ENCODE measurements around the gene EIF5AL1.
"Not testable (repeated sequence)": the region's sequence is repeated elsewhere in the genome, so short reads cannot be mapped to it uniquely, and the experiment has no call there.

DNA sequence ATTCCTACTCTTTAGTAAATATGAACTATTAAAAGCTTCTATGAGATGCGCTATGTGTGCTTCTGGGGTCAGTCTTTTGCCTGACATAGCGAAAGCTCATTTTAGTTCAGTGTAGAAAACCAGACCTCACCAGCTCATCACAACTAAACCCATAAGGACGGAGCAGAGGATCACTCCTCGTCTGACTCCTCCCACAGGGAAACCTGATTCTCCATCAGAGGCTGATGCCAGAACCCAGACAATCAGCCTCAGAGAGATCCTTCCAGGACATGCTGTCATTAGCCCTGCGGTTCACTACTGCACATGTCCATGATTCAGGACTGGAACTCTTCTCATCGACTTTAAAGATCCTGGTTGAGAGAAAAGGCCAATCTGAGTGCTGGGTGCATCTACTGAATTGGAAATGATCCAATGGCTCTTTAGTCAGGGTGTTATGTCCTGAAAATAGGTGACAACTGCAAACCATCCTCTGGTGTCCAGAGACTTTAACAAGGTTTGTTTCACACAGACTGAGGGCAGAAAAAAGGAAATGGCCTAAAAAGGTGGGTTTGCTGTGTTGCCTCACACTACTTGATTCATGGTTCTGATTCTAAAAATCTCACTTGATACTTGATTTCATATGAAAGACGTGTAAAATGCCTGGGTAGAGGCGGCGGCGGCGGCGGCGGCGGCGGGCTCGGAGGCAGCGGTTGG lies at the start of gene EIF5AL1:
- TF ChIP-seq, protein P1, sequence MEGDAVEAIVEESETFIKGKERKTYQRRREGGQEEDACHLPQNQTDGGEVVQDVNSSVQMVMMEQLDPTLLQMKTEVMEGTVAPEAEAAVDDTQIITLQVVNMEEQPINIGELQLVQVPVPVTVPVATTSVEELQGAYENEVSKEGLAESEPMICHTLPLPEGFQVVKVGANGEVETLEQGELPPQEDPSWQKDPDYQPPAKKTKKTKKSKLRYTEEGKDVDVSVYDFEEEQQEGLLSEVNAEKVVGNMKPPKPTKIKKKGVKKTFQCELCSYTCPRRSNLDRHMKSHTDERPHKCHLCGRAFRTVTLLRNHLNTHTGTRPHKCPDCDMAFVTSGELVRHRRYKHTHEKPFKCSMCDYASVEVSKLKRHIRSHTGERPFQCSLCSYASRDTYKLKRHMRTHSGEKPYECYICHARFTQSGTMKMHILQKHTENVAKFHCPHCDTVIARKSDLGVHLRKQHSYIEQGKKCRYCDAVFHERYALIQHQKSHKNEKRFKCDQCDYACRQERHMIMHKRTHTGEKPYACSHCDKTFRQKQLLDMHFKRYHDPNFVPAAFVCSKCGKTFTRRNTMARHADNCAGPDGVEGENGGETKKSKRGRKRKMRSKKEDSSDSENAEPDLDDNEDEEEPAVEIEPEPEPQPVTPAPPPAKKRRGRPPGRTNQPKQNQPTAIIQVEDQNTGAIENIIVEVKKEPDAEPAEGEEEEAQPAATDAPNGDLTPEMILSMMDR (IDR thresholded peaks at IDR 0.05), result not testable (repeated sequence)
- TF ChIP-seq POLR2A (IDR thresholded peaks at IDR 0.05), result not testable (repeated sequence)
